ENCODE results near the gene LDHAL6A. TPM values are rescaled to one million over a fixed set of nuclear protein-coding genes. Genes with fewer than 3 reads are reported as not detected.

LDHAL6A gene
- total RNA-seq, 4 donors from 2014 or later, result not detected

- WGBS, 2 donors, result 82 to 84% methylated on average over 2 of the region's 2 CpGs
- no peak overlapping the region for H3K27ac ChIP-seq
Observed at GRCh38 chr11:18420067-18420466, 35.6 kb upstream of the LDHAL6A start.

GRCh38 chr11:18427240-18427639, 28.4 kb upstream of the LDHAL6A start:
- DNase-seq, result no peak
- no peak overlapping the region for H3K27ac ChIP-seq
- no peaks in the 10 kb centered on the region for H3K4me1 ChIP-seq
- H3K27me3 ChIP-seq, result no peaks in the 10 kb centered on the region
- intact Hi-C loops (cut with DNase I), result no loop called here
- H3K36me3 ChIP-seq, result no peaks in the 10 kb centered on the region
- 47 to 61% methylated on average over 3 to 4 of the region's 4 CpGs for WGBS, 2 donors
- no peaks in the 10 kb centered on the region for H3K9me3 ChIP-seq
- H3K4me3 ChIP-seq, result no peak overlapping the region
- TF ChIP-seq CTCF (IDR thresholded peaks at IDR 0.05) (no peak), POLR2A (IDR thresholded peaks at IDR 0.05) (no peak)

More at GRCh38 chr11:18420067-18420466, 35.6 kb upstream of the LDHAL6A start:
- intact Hi-C loops (cut with DNase I), result no loop called here
- Histone ChIP-seq H3K9me3 (no peaks in the 10 kb centered on the region), H3K27me3 (no peaks in the 10 kb centered on the region), H3K4me1 (no peaks in the 10 kb centered on the region), H3K36me3 (no peaks in the 10 kb centered on the region), H3K4me3 (no peak overlapping the region)
- DNase-seq, result no peak
- TF ChIP-seq CTCF (IDR thresholded peaks at IDR 0.05), result no peak
- TF ChIP-seq POLR2A (IDR thresholded peaks at IDR 0.05), result no peak

GRCh38 chr11:18429332-18429731, 26.3 kb upstream of the LDHAL6A start:
- no peak overlapping the region for H3K27ac ChIP-seq
- intact Hi-C loops (cut with DNase I), result no loop called here
- no peaks in the 10 kb centered on the region for H3K4me1 ChIP-seq
- H3K36me3 ChIP-seq, result no peaks in the 10 kb centered on the region
- no peak for DNase-seq
- H3K9me3 ChIP-seq, result no peaks in the 10 kb centered on the region
- no peaks in the 10 kb centered on the region for H3K27me3 ChIP-seq
- 83 to 85% methylated on average over 5 of the region's 5 CpGs for WGBS, 2 donors
- TF ChIP-seq CTCF (IDR thresholded peaks at IDR 0.05), result no peak
- TF ChIP-seq POLR2A (IDR thresholded peaks at IDR 0.05), result no peak
- no peak overlapping the region for H3K4me3 ChIP-seq

- no peak overlapping the region for H3K27ac ChIP-seq
- WGBS, 2 donors, result 66 to 68% methylated on average over 2 of the region's 2 CpGs
Observed at GRCh38 chr11:18438691-18439090, 17.0 kb upstream of the LDHAL6A start.

GRCh38 chr11:18449251-18449650, 6.4 kb upstream of the LDHAL6A start:
- no peak for DNase-seq
- H3K36me3 ChIP-seq, result no peaks in the 10 kb centered on the region
- H3K4me3 ChIP-seq, result no peak overlapping the region
- WGBS, 2 donors, result 78 to 89% methylated on average over 3 of the region's 3 CpGs
- intact Hi-C loops (cut with DNase I), result no loop called here
- no peaks in the 10 kb centered on the region for H3K4me1 ChIP-seq
- no peaks in the 10 kb centered on the region for H3K9me3 ChIP-seq
- peaks cover 0 to 8% (median 0%) of the 10 kb centered on the region in 4 donors for H3K27me3 ChIP-seq
- TF ChIP-seq POLR2A (IDR thresholded peaks at IDR 0.05), result no peak
- TF ChIP-seq CTCF (IDR thresholded peaks at IDR 0.05), result no peak
- H3K27ac ChIP-seq, result no peak overlapping the region

More at GRCh38 chr11:18438691-18439090, 17.0 kb upstream of the LDHAL6A start:
- Histone ChIP-seq H3K4me3 (no peak overlapping the region), H3K9me3 (no peaks in the 10 kb centered on the region), H3K4me1 (no peaks in the 10 kb centered on the region), H3K36me3 (no peaks in the 10 kb centered on the region), H3K27me3 (no peaks in the 10 kb centered on the region)
- intact Hi-C loops (cut with DNase I), result no loop called here
- TF ChIP-seq CTCF (IDR thresholded peaks at IDR 0.05) (no peak), POLR2A (IDR thresholded peaks at IDR 0.05) (no peak)
- no peak for DNase-seq
